GM10266 (cell line): ENCODE measurements around the gene SLC34A1.
"Not testable (repeated sequence)": the region's sequence is repeated elsewhere in the genome, so short reads cannot be mapped to it uniquely, and the experiment has no call there.

Source experiments
- DNase-seq: peaks from one replicate; pipeline ENCODE4 v3.0.0; 2012; ENCODE audit errors: extremely low spot score
- CTCF ChIP-seq: IDR thresholded peaks from 2 replicates; pipeline ENCODE4 v1.5.1; 2012; ENCODE audit warnings: mild to moderate bottlenecking, low read depth; ENCODE audit not compliant: control insufficient read depth, insufficient read depth; ENCODE audit errors: missing control alignments

SLC34A1 gene

GRCh38 chr5:177359860-177360259 is 24.4 kb upstream of the SLC34A1 start:
- no peak for TF ChIP-seq CTCF
- DNase-seq = no peak

GRCh38 chr5:177360740-177361139 is 23.5 kb upstream of the SLC34A1 start:
- DNase-seq = not testable (repeated sequence)

- no peak for DNase-seq
These were observed 22.6 kb upstream of the SLC34A1 start for GRCh38 chr5:177361418-177362291.

GRCh38 chr5:177362292-177362609 is 22.0 kb upstream of the SLC34A1 start:
- no peak for DNase-seq
- no peak for TF ChIP-seq CTCF

More at GRCh38 chr5:177361418-177362291, 22.6 kb upstream of the SLC34A1 start:
- no peak for TF ChIP-seq CTCF

- peak; percentile 89 for DNase-seq
- no peak for TF ChIP-seq CTCF
These were observed 21.4 kb upstream of the SLC34A1 start for GRCh38 chr5:177362610-177363507.

GRCh38 chr5:177363565-177363964 is 20.7 kb upstream of the SLC34A1 start:
- no peak for DNase-seq
- no peak for TF ChIP-seq CTCF

- peak; percentile 82 for DNase-seq
- no peak for TF ChIP-seq CTCF
These were observed 19.9 kb upstream of the SLC34A1 start for GRCh38 chr5:177364159-177364962.
